Ectodermal cell (in vitro differentiated cells): ENCODE measurements around the gene C14orf132.

ENCODE experiments used
- H3K27ac ChIP-seq: 2 replicates; pipeline ENCODE4 v1.7.0; 2013; ENCODE audit warnings: mild to moderate bottlenecking, low read depth, low read length; ENCODE audit not compliant: insufficient read depth, poor library complexity, severe bottlenecking
- H3K27me3 ChIP-seq: 2 replicates; pipeline ENCODE4 v1.7.0; 2013; ENCODE audit warnings: mild to moderate bottlenecking, low read length; ENCODE audit not compliant: insufficient read depth, control insufficient read depth, poor library complexity, severe bottlenecking
- H3K36me3 ChIP-seq: one replicate; pipeline ENCODE4 v1.7.0; 2013; ENCODE audit warnings: low read length; ENCODE audit not compliant: control insufficient read depth, insufficient read depth
- H3K4me1 ChIP-seq: one replicate; pipeline ENCODE4 v1.7.0; 2013; ENCODE audit warnings: low read length; ENCODE audit not compliant: control insufficient read depth, insufficient read depth
- H3K4me3 ChIP-seq: 2 replicates; pipeline ENCODE4 v1.7.0; 2013; ENCODE audit warnings: low read depth, low read length, control low read depth; ENCODE audit not compliant: insufficient read depth
- H3K9me3 ChIP-seq: 2 replicates; pipeline ENCODE4 v1.7.0; 2013; ENCODE audit warnings: mild to moderate bottlenecking, low read length, moderate library complexity; ENCODE audit not compliant: control insufficient read depth
- WGBS, 2 experiments: methylation state at CpG; one replicate each; pipeline ENCODE4 v1.1.7; 2013; ENCODE audit warnings: missing lambda C conversion rate in 2 of 2; 5-methylcytosine and 5-hydroxymethylcytosine counted together

C14orf132 gene

DNA sequence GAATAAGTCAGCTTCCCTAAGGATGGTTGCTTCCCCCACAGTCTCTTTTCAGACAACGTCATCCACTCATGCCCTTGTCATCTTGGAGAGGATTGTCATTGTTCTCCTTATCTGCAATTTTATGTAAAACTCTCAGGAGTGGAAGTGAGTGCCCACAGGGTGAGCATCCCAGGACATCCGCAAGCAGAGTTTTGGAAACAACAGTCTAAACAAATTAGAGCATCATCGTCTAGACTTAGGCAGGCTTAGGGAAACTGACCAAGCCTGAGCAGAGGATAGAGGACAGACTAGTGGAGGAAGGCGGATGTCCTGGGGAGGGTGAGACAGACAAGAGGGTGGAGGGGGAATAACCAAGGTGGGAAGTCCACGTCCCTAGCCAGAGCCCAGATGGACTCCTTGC is 101.8 kb downstream of the C14orf132 start:
- Histone ChIP-seq H3K9me3 (no peaks in the 10 kb centered on the region), H3K27me3 (no peaks in the 10 kb centered on the region), H3K4me1 (no peaks in the 10 kb centered on the region), H3K27ac (no peak overlapping the region), H3K36me3 (no peaks in the 10 kb centered on the region), H3K4me3 (no peak overlapping the region)
- WGBS, 2 experiments, result 89 to 92% methylated on average over 5 of the region's 5 CpGs
